ENCODE measurements around the gene SV2C. TPM values are rescaled to one million over a fixed set of nuclear protein-coding genes. Genes with fewer than 3 reads are reported as not detected.

Gene SV2C
- polyA plus RNA-seq, 2 donors: 0.22 to 0.43 TPM

- Histone ChIP-seq H3K9me3 (ENCODE audit: control insufficient read depth in 2 of 2, insufficient read depth in 1 of 2, low read depth in 1 of 2, low read length in 1 of 2) (no peaks in the 10 kb centered on the region), H3K4me1 (ENCODE audit: control insufficient read depth in 2 of 2, insufficient read depth in 2 of 2, low read length in 1 of 2) (peaks cover 0 to 2% of the 10 kb centered on the region in 2 donors), H3K27me3 (ENCODE audit: control insufficient read depth in 1 of 2, insufficient read depth in 2 of 2, low read length in 2 of 2) (no peaks in the 10 kb centered on the region), H3K36me3 (ENCODE audit: control insufficient read depth in 2 of 2, insufficient read depth in 2 of 2, low read length in 1 of 2) (no peaks in the 10 kb centered on the region), H3K4me3 (ENCODE audit: low read depth in 1 of 2, low read length in 2 of 2) (no peak overlapping the region), H3K27ac (ENCODE audit: low read depth in 2 of 2, low read length in 1 of 2) (no peak overlapping the region)
- WGBS, 2 donors: 66 to 68% methylated on average over 3 of the region's 3 CpGs
These were observed 111.2 kb downstream of the SV2C start for GRCh38 chr5:76194340-76194739.

GRCh38 chr5:76196457-76196856 is 113.3 kb downstream of the SV2C start:
- no peaks in the 10 kb centered on the region for H3K36me3 ChIP-seq (ENCODE audit: control insufficient read depth in 2 of 2, insufficient read depth in 2 of 2, low read length in 1 of 2)
- H3K4me3 ChIP-seq (ENCODE audit: low read depth in 1 of 2, low read length in 2 of 2): no peak overlapping the region
- no peak overlapping the region for H3K27ac ChIP-seq (ENCODE audit: low read depth in 2 of 2, low read length in 1 of 2)
- no peaks in the 10 kb centered on the region for H3K27me3 ChIP-seq (ENCODE audit: control insufficient read depth in 1 of 2, insufficient read depth in 2 of 2, low read length in 2 of 2)
- H3K4me1 ChIP-seq (ENCODE audit: control insufficient read depth in 2 of 2, insufficient read depth in 2 of 2, low read length in 1 of 2): peaks cover 0 to 2% of the 10 kb centered on the region in 2 donors
- no peaks in the 10 kb centered on the region for H3K9me3 ChIP-seq (ENCODE audit: control insufficient read depth in 2 of 2, insufficient read depth in 1 of 2, low read depth in 1 of 2, low read length in 1 of 2)
- 91 to 93% methylated on average over 3 of the region's 3 CpGs for WGBS, 2 donors

- 82 to 95% methylated on average over 2 of the region's 2 CpGs for WGBS, 2 donors
- Histone ChIP-seq H3K27ac (ENCODE audit: low read depth in 2 of 2, low read length in 1 of 2) (no peak overlapping the region), H3K4me3 (ENCODE audit: low read depth in 1 of 2, low read length in 2 of 2) (no peak overlapping the region)
These were observed 113.8 kb downstream of the SV2C start for GRCh38 chr5:76196886-76197489.

GRCh38 chr5:76197726-76198125 is 114.5 kb downstream of the SV2C start:
- 83 to 88% methylated on average over 3 of the region's 3 CpGs for WGBS, 2 donors
- Histone ChIP-seq H3K9me3 (ENCODE audit: control insufficient read depth in 2 of 2, insufficient read depth in 1 of 2, low read depth in 1 of 2, low read length in 1 of 2) (no peaks in the 10 kb centered on the region), H3K4me1 (ENCODE audit: control insufficient read depth in 2 of 2, insufficient read depth in 2 of 2, low read length in 1 of 2) (peaks cover 0 to 2% of the 10 kb centered on the region in 2 donors)

More at GRCh38 chr5:76196886-76197489, 113.8 kb downstream of the SV2C start:
- Histone ChIP-seq H3K4me1 (ENCODE audit: control insufficient read depth in 2 of 2, insufficient read depth in 2 of 2, low read length in 1 of 2) (peaks cover 0 to 2% of the 10 kb centered on the region in 2 donors), H3K9me3 (ENCODE audit: control insufficient read depth in 2 of 2, insufficient read depth in 1 of 2, low read depth in 1 of 2, low read length in 1 of 2) (no peaks in the 10 kb centered on the region), H3K27me3 (ENCODE audit: control insufficient read depth in 1 of 2, insufficient read depth in 2 of 2, low read length in 2 of 2) (no peaks in the 10 kb centered on the region), H3K36me3 (ENCODE audit: control insufficient read depth in 2 of 2, insufficient read depth in 2 of 2, low read length in 1 of 2) (no peaks in the 10 kb centered on the region)

GRCh38 chr5:76199336-76200318 is 116.4 kb downstream of the SV2C start:
- Histone ChIP-seq H3K27ac (ENCODE audit: low read depth in 2 of 2, low read length in 1 of 2) (no peak overlapping the region), H3K36me3 (ENCODE audit: control insufficient read depth in 2 of 2, insufficient read depth in 2 of 2, low read length in 1 of 2) (no peaks in the 10 kb centered on the region), H3K9me3 (ENCODE audit: control insufficient read depth in 2 of 2, insufficient read depth in 1 of 2, low read depth in 1 of 2, low read length in 1 of 2) (no peaks in the 10 kb centered on the region), H3K27me3 (ENCODE audit: control insufficient read depth in 1 of 2, insufficient read depth in 2 of 2, low read length in 2 of 2) (no peaks in the 10 kb centered on the region), H3K4me3 (ENCODE audit: low read depth in 1 of 2, low read length in 2 of 2) (no peak overlapping the region), H3K4me1 (ENCODE audit: control insufficient read depth in 2 of 2, insufficient read depth in 2 of 2, low read length in 1 of 2) (no peaks in the 10 kb centered on the region)
- WGBS, 2 donors: 53 to 65% methylated on average over 6 of the region's 6 CpGs

More at GRCh38 chr5:76197726-76198125, 114.5 kb downstream of the SV2C start:
- Histone ChIP-seq H3K27me3 (ENCODE audit: control insufficient read depth in 1 of 2, insufficient read depth in 2 of 2, low read length in 2 of 2) (no peaks in the 10 kb centered on the region), H3K27ac (ENCODE audit: low read depth in 2 of 2, low read length in 1 of 2) (no peak overlapping the region), H3K36me3 (ENCODE audit: control insufficient read depth in 2 of 2, insufficient read depth in 2 of 2, low read length in 1 of 2) (no peaks in the 10 kb centered on the region), H3K4me3 (ENCODE audit: low read depth in 1 of 2, low read length in 2 of 2) (no peak overlapping the region)

GRCh38 chr5:76202182-76202581 is 119.0 kb downstream of the SV2C start:
- no peaks in the 10 kb centered on the region for H3K4me1 ChIP-seq (ENCODE audit: control insufficient read depth in 2 of 2, insufficient read depth in 2 of 2, low read length in 1 of 2)

GRCh38 chr5:76204191-76204590 is 121.0 kb downstream of the SV2C start:
- 38 to 44% methylated on average over 1 of the region's 1 CpG for WGBS, 2 donors

More at GRCh38 chr5:76202182-76202581, 119.0 kb downstream of the SV2C start:
- no peaks in the 10 kb centered on the region for H3K9me3 ChIP-seq (ENCODE audit: control insufficient read depth in 2 of 2, insufficient read depth in 1 of 2, low read depth in 1 of 2, low read length in 1 of 2)
- no peaks in the 10 kb centered on the region for H3K27me3 ChIP-seq (ENCODE audit: control insufficient read depth in 1 of 2, insufficient read depth in 2 of 2, low read length in 2 of 2)
- 76 to 79% methylated on average over 5 of the region's 5 CpGs for WGBS, 2 donors
- H3K27ac ChIP-seq (ENCODE audit: low read depth in 2 of 2, low read length in 1 of 2): no peak overlapping the region
- H3K4me3 ChIP-seq (ENCODE audit: low read depth in 1 of 2, low read length in 2 of 2): no peak overlapping the region
- H3K36me3 ChIP-seq (ENCODE audit: control insufficient read depth in 2 of 2, insufficient read depth in 2 of 2, low read length in 1 of 2): no peaks in the 10 kb centered on the region

GRCh38 chr5:76204713-76205112 is 121.5 kb downstream of the SV2C start:
- H3K4me1 ChIP-seq (ENCODE audit: control insufficient read depth in 2 of 2, insufficient read depth in 2 of 2, low read length in 1 of 2): no peaks in the 10 kb centered on the region
- WGBS, 2 donors: 23 to 34% methylated on average over 3 of the region's 3 CpGs
- peaks cover 0 to 3% of the 10 kb centered on the region in 2 donors for H3K9me3 ChIP-seq (ENCODE audit: control insufficient read depth in 2 of 2, insufficient read depth in 1 of 2, low read depth in 1 of 2, low read length in 1 of 2)
- peaks cover 0 to 1% of the 10 kb centered on the region in 2 donors for H3K27me3 ChIP-seq (ENCODE audit: control insufficient read depth in 1 of 2, insufficient read depth in 2 of 2, low read length in 2 of 2)
- no peak overlapping the region for H3K4me3 ChIP-seq (ENCODE audit: low read depth in 1 of 2, low read length in 2 of 2)
- H3K27ac ChIP-seq (ENCODE audit: low read depth in 2 of 2, low read length in 1 of 2): peak overlapping the region in 1 of 2 donors; percentile 49
- no peaks in the 10 kb centered on the region for H3K36me3 ChIP-seq (ENCODE audit: control insufficient read depth in 2 of 2, insufficient read depth in 2 of 2, low read length in 1 of 2)

More at GRCh38 chr5:76204191-76204590, 121.0 kb downstream of the SV2C start:
- Histone ChIP-seq H3K27me3 (ENCODE audit: control insufficient read depth in 1 of 2, insufficient read depth in 2 of 2, low read length in 2 of 2) (no peaks in the 10 kb centered on the region), H3K4me1 (ENCODE audit: control insufficient read depth in 2 of 2, insufficient read depth in 2 of 2, low read length in 1 of 2) (no peaks in the 10 kb centered on the region), H3K36me3 (ENCODE audit: control insufficient read depth in 2 of 2, insufficient read depth in 2 of 2, low read length in 1 of 2) (no peaks in the 10 kb centered on the region), H3K9me3 (ENCODE audit: control insufficient read depth in 2 of 2, insufficient read depth in 1 of 2, low read depth in 1 of 2, low read length in 1 of 2) (no peaks in the 10 kb centered on the region), H3K4me3 (ENCODE audit: low read depth in 1 of 2, low read length in 2 of 2) (no peak overlapping the region), H3K27ac (ENCODE audit: low read depth in 2 of 2, low read length in 1 of 2) (no peak overlapping the region)

GRCh38 chr5:76207120-76207519 is 123.9 kb downstream of the SV2C start:
- Histone ChIP-seq H3K27me3 (ENCODE audit: control insufficient read depth in 1 of 2, insufficient read depth in 2 of 2, low read length in 2 of 2) (peaks cover 0 to 3% of the 10 kb centered on the region in 2 donors), H3K9me3 (ENCODE audit: control insufficient read depth in 2 of 2, insufficient read depth in 1 of 2, low read depth in 1 of 2, low read length in 1 of 2) (peaks cover 0 to 3% of the 10 kb centered on the region in 2 donors)
- WGBS, 2 donors: 74 to 81% methylated on average over 2 of the region's 2 CpGs

More at GRCh38 chr5:76207120-76207519, 123.9 kb downstream of the SV2C start:
- Histone ChIP-seq H3K27ac (ENCODE audit: low read depth in 2 of 2, low read length in 1 of 2) (no peak overlapping the region), H3K4me1 (ENCODE audit: control insufficient read depth in 2 of 2, insufficient read depth in 2 of 2, low read length in 1 of 2) (peaks cover 0 to 2% of the 10 kb centered on the region in 2 donors), H3K4me3 (ENCODE audit: low read depth in 1 of 2, low read length in 2 of 2) (no peak overlapping the region), H3K36me3 (ENCODE audit: control insufficient read depth in 2 of 2, insufficient read depth in 2 of 2, low read length in 1 of 2) (no peaks in the 10 kb centered on the region)
